Measurements from ENCODE around the gene NOS1AP. TPM values are rescaled to one million over a fixed set of nuclear protein-coding genes. Genes with fewer than 3 reads are reported as not detected.

Gene NOS1AP
- total RNA-seq, 1 experiment from 2014 or later, result 0.51 TPM

- H3K4me3 ChIP-seq, result no peak overlapping the region
- H3K27me3 ChIP-seq, result no peaks in the 10 kb centered on the region
- no peaks in the 10 kb centered on the region for H3K4me1 ChIP-seq
- DNase-seq, result no peak
- no peaks in the 10 kb centered on the region for H3K36me3 ChIP-seq
- no peaks in the 10 kb centered on the region for H3K9me3 ChIP-seq (replicated peaks)
- H3K27ac ChIP-seq, result no peak overlapping the region
These were observed 283.6 kb downstream of the NOS1AP start for GRCh38 chr1:162353078-162353477.

- no peaks in the 10 kb centered on the region for H3K4me1 ChIP-seq
- no peaks in the 10 kb centered on the region for H3K36me3 ChIP-seq
- no peak overlapping the region for H3K4me3 ChIP-seq
- DNase-seq, result no peak
- H3K27ac ChIP-seq, result no peak overlapping the region
- no peaks in the 10 kb centered on the region for H3K9me3 ChIP-seq (replicated peaks)
- no peaks in the 10 kb centered on the region for H3K27me3 ChIP-seq
These were observed 284.2 kb downstream of the NOS1AP start for GRCh38 chr1:162353702-162354101.

- peak; percentile 34 to 64 for DNase-seq
These were observed 288.3 kb downstream of the NOS1AP start for GRCh38 chr1:162357681-162358266.

GRCh38 chr1:162358928-162359327 lies 289.4 kb downstream of the NOS1AP start:
- H3K4me1 ChIP-seq, result no peaks in the 10 kb centered on the region
- no peak overlapping the region for H3K4me3 ChIP-seq
- H3K27ac ChIP-seq, result no peak overlapping the region
- H3K9me3 ChIP-seq (replicated peaks), result no peaks in the 10 kb centered on the region
- DNase-seq, result no peak
- no peaks in the 10 kb centered on the region for H3K36me3 ChIP-seq
- H3K27me3 ChIP-seq, result no peaks in the 10 kb centered on the region

More at GRCh38 chr1:162357681-162358266, 288.3 kb downstream of the NOS1AP start:
- Histone ChIP-seq H3K4me3 (no peak overlapping the region), H3K4me1 (no peaks in the 10 kb centered on the region), H3K27me3 (no peaks in the 10 kb centered on the region), H3K27ac (no peak overlapping the region), H3K36me3 (no peaks in the 10 kb centered on the region), H3K9me3 (replicated peaks) (no peaks in the 10 kb centered on the region)

GRCh38 chr1:162359523-162360236 lies 290.2 kb downstream of the NOS1AP start:
- H3K9me3 ChIP-seq (replicated peaks), result no peaks in the 10 kb centered on the region
- H3K36me3 ChIP-seq, result no peaks in the 10 kb centered on the region
- no peaks in the 10 kb centered on the region for H3K27me3 ChIP-seq
- no peak overlapping the region for H3K4me3 ChIP-seq
- no peak overlapping the region for H3K27ac ChIP-seq
- 0 out of 2 replicates have a peak, but pooled peaks cover 3% of the 10 kb centered on the region for H3K4me1 ChIP-seq
- no peak for DNase-seq

- no peak for DNase-seq
- Histone ChIP-seq H3K27me3 (no peaks in the 10 kb centered on the region), H3K27ac (no peak overlapping the region), H3K4me1 (0 out of 2 replicates have a peak, but pooled peaks cover 3% of the 10 kb centered on the region), H3K36me3 (no peaks in the 10 kb centered on the region), H3K4me3 (no peak overlapping the region), H3K9me3 (replicated peaks) (no peaks in the 10 kb centered on the region)
These were observed 290.9 kb downstream of the NOS1AP start for GRCh38 chr1:162360237-162360873.

GRCh38 chr1:162360874-162361260 lies 291.4 kb downstream of the NOS1AP start:
- Histone ChIP-seq H3K4me3 (no peak overlapping the region), H3K9me3 (replicated peaks) (no peaks in the 10 kb centered on the region), H3K36me3 (no peaks in the 10 kb centered on the region), H3K27me3 (no peaks in the 10 kb centered on the region), H3K4me1 (0 out of 2 replicates have a peak, but pooled peaks cover 3% of the 10 kb centered on the region), H3K27ac (no peak overlapping the region)
- no peak for DNase-seq

GRCh38 chr1:162361349-162361748 lies 291.9 kb downstream of the NOS1AP start:
- Histone ChIP-seq H3K36me3 (no peaks in the 10 kb centered on the region), H3K4me1 (0 out of 2 replicates have a peak, but pooled peaks cover 3% of the 10 kb centered on the region), H3K9me3 (replicated peaks) (no peaks in the 10 kb centered on the region), H3K27ac (no peak overlapping the region), H3K27me3 (no peaks in the 10 kb centered on the region), H3K4me3 (no peak overlapping the region)
- DNase-seq, result no peak

GRCh38 chr1:162363823-162364222 lies 294.3 kb downstream of the NOS1AP start:
- Histone ChIP-seq H3K9me3 (replicated peaks) (no peaks in the 10 kb centered on the region), H3K4me3 (no peak overlapping the region), H3K36me3 (no peaks in the 10 kb centered on the region), H3K27ac (no peak overlapping the region), H3K27me3 (no peaks in the 10 kb centered on the region), H3K4me1 (0 out of 2 replicates have a peak, but pooled peaks cover 3% of the 10 kb centered on the region)
- no peak for DNase-seq

- Histone ChIP-seq H3K27ac (no peak overlapping the region), H3K4me3 (no peak overlapping the region)
- no peak for DNase-seq
These were observed 295.0 kb downstream of the NOS1AP start for GRCh38 chr1:162364498-162364897.

GRCh38 chr1:162365284-162366020 lies 296.0 kb downstream of the NOS1AP start:
- Histone ChIP-seq H3K4me1 (0 out of 2 replicates have a peak, but pooled peaks cover 3% of the 10 kb centered on the region), H3K27me3 (no peaks in the 10 kb centered on the region), H3K27ac (no peak overlapping the region), H3K9me3 (replicated peaks) (no peaks in the 10 kb centered on the region), H3K4me3 (no peak overlapping the region), H3K36me3 (no peaks in the 10 kb centered on the region)
- DNase-seq, result no peak

More at GRCh38 chr1:162364498-162364897, 295.0 kb downstream of the NOS1AP start:
- Histone ChIP-seq H3K4me1 (0 out of 2 replicates have a peak, but pooled peaks cover 3% of the 10 kb centered on the region), H3K27me3 (no peaks in the 10 kb centered on the region), H3K9me3 (replicated peaks) (no peaks in the 10 kb centered on the region), H3K36me3 (no peaks in the 10 kb centered on the region)

GRCh38 chr1:162366149-162366548 lies 296.7 kb downstream of the NOS1AP start:
- Histone ChIP-seq H3K27ac (no peak overlapping the region), H3K36me3 (no peaks in the 10 kb centered on the region), H3K27me3 (no peaks in the 10 kb centered on the region), H3K4me1 (0 out of 2 replicates have a peak, but pooled peaks cover 3% of the 10 kb centered on the region), H3K4me3 (no peak overlapping the region), H3K9me3 (replicated peaks) (no peaks in the 10 kb centered on the region)
- DNase-seq, result no peak

- Histone ChIP-seq H3K4me3 (no peak overlapping the region), H3K4me1 (peaks cover 4% of the 10 kb centered on the region; the same call in 1 of the 2 replicates), H3K36me3 (no peaks in the 10 kb centered on the region), H3K27me3 (no peaks in the 10 kb centered on the region), H3K27ac (no peak overlapping the region), H3K9me3 (replicated peaks) (no peaks in the 10 kb centered on the region)
- no peak for DNase-seq
These were observed 297.2 kb downstream of the NOS1AP start for GRCh38 chr1:162366671-162367070.

- Histone ChIP-seq H3K27ac (no peak overlapping the region), H3K4me3 (no peak overlapping the region), H3K27me3 (no peaks in the 10 kb centered on the region), H3K9me3 (replicated peaks) (no peaks in the 10 kb centered on the region), H3K4me1 (peaks cover 8% of the 10 kb centered on the region), H3K36me3 (no peaks in the 10 kb centered on the region)
- DNase-seq, result no peak
These were observed 297.6 kb downstream of the NOS1AP start for GRCh38 chr1:162367073-162367472.
